GM12878 (cell line): ENCODE data around the gene COA5. TPM values are rescaled to one million over a fixed set of nuclear protein-coding genes. Genes with fewer than 3 reads are reported as not detected.

Experiments
- ATAC-seq: fragments of 200-7000 bp; cut with Tn5 transposase; 3 replicates; pipeline ENCODE4 v1.9.1; 2020; ENCODE audit warnings: mild to moderate bottlenecking, moderate library complexity
- BruUV-seq: library from RNA; stranded (reverse); fragments of 400-500 nt; replicated peaks from 2 replicates; lab custom pipeline; 2021; lab: Mats Ljungman, UMichigan
- CTCF ChIA-PET: fragments of 300-600 bp; sonication (Branson Sonifier 250); formaldehyde crosslinking; extraction: SDS; loops from one replicate; lab custom pipeline; 2021; ENCODE audit warnings: inconsistent platforms; lab: Yijun Ruan, JAX
- POLR2A ChIA-PET: fragments of 350-600 bp; formaldehyde crosslinking; extraction: SDS; loops from one replicate; lab custom pipeline; 2021; ENCODE audit warnings: inconsistent platforms; lab: Charles Lee
- RAD21 ChIA-PET: fragments of 300-600 bp; sonication (Branson Sonifier 250); formaldehyde crosslinking; loops from one replicate; lab custom pipeline; 2023; ENCODE audit warnings: antibody characterized with exemption; ENCODE audit not compliant: unreplicated experiment; lab: Charles Lee
- SMC1A ChIA-PET: fragments of 300-600 bp; sonication (Branson Sonifier 250); formaldehyde crosslinking; loops from one replicate; lab custom pipeline; 2023; ENCODE audit not compliant: unreplicated experiment, uncharacterized antibody; lab: Charles Lee
- DNase-seq: peaks from one replicate; pipeline ENCODE4 v3.0.0-alpha.2; 2011; ENCODE audit warnings: low read depth, low spot score
- FAIRE-seq: peaks from 3 replicates; lab custom pipeline; 2011; peaks lifted over from hg19 to GRCh38; lab: Jason Lieb, UNC
- H2AFZ ChIP-seq: 2 replicates; pipeline ENCODE4 v1.6.0; 2011; ENCODE audit warnings: low read depth, low read length, control low read depth; ENCODE audit not compliant: control insufficient read depth
- H3K27ac ChIP-seq: 2 replicates; pipeline ENCODE4 v1.5.1; 2011; ENCODE audit warnings: control low read depth; ENCODE audit not compliant: control insufficient read depth, insufficient read depth
- H3K27me3 ChIP-seq, 2 experiments: replicated peaks in 1 of 2; 2 replicates each; pipeline versions ENCODE4 v1.6.0 to v1.6.1; 2011; ENCODE audit warnings: low read length in 1 of 2; ENCODE audit not compliant: control insufficient read depth in 2 of 2, insufficient read depth in 2 of 2
- H3K36me3 ChIP-seq, 2 experiments: 2 replicates each; pipeline ENCODE4 v1.5.1; 2011; ENCODE audit warnings: low read length in 1 of 2; ENCODE audit not compliant: control insufficient read depth in 2 of 2, insufficient read depth in 2 of 2
- H3K4me1 ChIP-seq: 2 replicates; pipeline ENCODE4 v1.6.1; 2011; ENCODE audit warnings: mild to moderate bottlenecking, low read length, moderate library complexity, mixed read lengths; ENCODE audit not compliant: control insufficient read depth, insufficient read depth
- H3K4me2 ChIP-seq: 2 replicates; pipeline ENCODE4 v1.6.0; 2011; ENCODE audit warnings: control low read depth; ENCODE audit not compliant: control insufficient read depth, insufficient read depth
- H3K4me3 ChIP-seq: fragments of 200-600 bp; sonication (generic); 2 replicates; pipeline ENCODE4 v1.5.1; 2016
- H3K79me2 ChIP-seq: 2 replicates; pipeline ENCODE4 v1.6.0; 2011; ENCODE audit warnings: low read length; ENCODE audit not compliant: control insufficient read depth, insufficient read depth
- H3K9ac ChIP-seq: 2 replicates; pipeline ENCODE4 v1.8.0; 2011; ENCODE audit warnings: low read length, control low read depth, mixed read lengths; ENCODE audit not compliant: control insufficient read depth, insufficient read depth
- H3K9me3 ChIP-seq: replicated peaks from 3 replicates; pipeline ENCODE4 v1.5.1; 2011; ENCODE audit warnings: mild to moderate bottlenecking, low read length; ENCODE audit not compliant: control insufficient read depth, insufficient read depth
- H4K20me1 ChIP-seq: 2 replicates; pipeline ENCODE4 v1.6.0; 2011; ENCODE audit not compliant: control insufficient read depth, insufficient read depth
- CTCF ChIP-seq, 3 experiments: IDR thresholded peaks in 2 of 3; conservative IDR thresholded peaks in 1 of 3; 2 replicates each; pipeline ENCODE4 v1.5.1; 2011; ENCODE audit warnings: low read depth in 3 of 3, low read length in 3 of 3, mild to moderate bottlenecking in 3 of 3, control low read depth in 2 of 3, moderate library complexity in 2 of 3, inconsistent platforms in 1 of 3, mixed read lengths in 1 of 3; ENCODE audit not compliant: control insufficient read depth in 2 of 3, insufficient read depth in 1 of 3; ENCODE audit errors: extremely low read depth in 1 of 3
- PML ChIP-seq: IDR thresholded peaks from 2 replicates; pipeline ENCODE4 v1.6.1; 2012; ENCODE audit warnings: low read length, inconsistent platforms
- SMC3 ChIP-seq: IDR thresholded peaks from 2 replicates; pipeline ENCODE4 v1.6.1; 2011; ENCODE audit warnings: low read length, improper control_type of control experiment, borderline replicate concordance
- WGBS: methylation state at CpG from one replicate; pipeline ENCODE4 v1.1.6; 2016; ENCODE audit warnings: low lambda C conversion rate; ENCODE audit not compliant: insufficient replicate concordance, insufficient coverage; ENCODE audit errors: missing lambda C conversion rate; 5-methylcytosine and 5-hydroxymethylcytosine counted together
- in situ Hi-C: fragments of 300-500 bp; cut with MboI; formaldehyde crosslinking; loops from 9 replicates; pipeline ENCODE4 v1.14.3; 2018; ENCODE audit warnings: mixed read lengths
- intact Hi-C: fragments of 100-400 bp; cut with micrococcal nuclease; formaldehyde crosslinking; loops from one replicate; pipeline ENCODE4 v1.14.2; 2022; ENCODE audit not compliant: unreplicated experiment
- polyA plus RNA-seq, 11 experiments: library from polyadenylated mRNA; depleted of rRNA in 4 of 11; unstranded in 6 of 11; stranded (reverse) in 5 of 11; fragments of >200 nt; fragmentation: Nextera tagmentation in 4 of 11; fragmentation: Illumina TruSeq in 1 of 11; extraction: Ambion mirVana in 4 of 11; extraction: Trizol in 1 of 11; gene quantifications; 1 replicate in 1 of 11; 2 replicates in 10 of 11; pipeline versions ENCODE4 v1.2.1 to v1.2.3, GENCODE V29; 2011 to 2016; ENCODE audit warnings: inconsistent platforms in 2 of 11, missing spikeins in 2 of 11, low read depth in 1 of 11
- total RNA-seq, 4 experiments: library from RNA; depleted of rRNA in 3 of 4; stranded (reverse); fragments of >200 nt in 3 of 4; fragmentation: Illumina TruSeq in 1 of 4; extraction: Trizol in 1 of 4; gene quantifications; 2 replicates each; pipeline versions ENCODE4 v1.2.1 to v1.2.3, GENCODE V29; 2013 to 2021

The COA5 gene
- total and polyA plus RNA-seq, 10 of the 15 experiments (the other 5 are each of a cell fraction or from before 2014, with no cell fraction given): 20.7 to 63.3 (median 37.9) TPM

GRCh38 chr2:98634406-98635092 lies 26.2 kb upstream of the COA5 start:
- intact Hi-C loops: no loop called here
- ChIA-PET RAD21 (interaction anchor here (0.8 to 0.9 kb wide), 2 partner anchors 11 to 202 kb away, joined by 3 read pairs; no protein-coding TSS in a partner anchor), POLR2A (no interaction called here), SMC1A (interaction anchor here (0.6 to 2.4 kb wide), 2 partner anchors 9 to 202 kb away, joined by 3 to 5 read pairs; no protein-coding TSS in a partner anchor), CTCF (interaction anchor here (1.0 kb wide), 3 partner anchors 11 to 206 kb away, joined by 3 to 4 read pairs (median 3); no protein-coding TSS in a partner anchor)
- no peak for DNase-seq
- TF ChIP-seq SMC3 (0 out of 2 replicates have a peak, but pooled peaks have one; percentile 4), CTCF (IDR thresholded peaks at IDR 0.05 in 2 of 3, conservative IDR thresholded peaks at IDR 0.05 in 1 of 3; ENCODE audit: control insufficient read depth in 2 of 3, extremely low read depth in 1 of 3, insufficient read depth in 1 of 3, low read depth in 3 of 3, low read length in 3 of 3) (peak; percentile 15 to 41 (median 31); a peak in 3 of 6 replicates), PML (no peak)
- no peaks in the 10 kb centered on the region for H4K20me1 ChIP-seq
- H3K9me3 ChIP-seq: no peaks in the 10 kb centered on the region
- no peak for FAIRE-seq
- no peak overlapping the region for H3K4me2 ChIP-seq
- H3K79me2 ChIP-seq: no peaks in the 10 kb centered on the region
- no TSS peak for BruUV-seq
- WGBS: 76% methylated on average over 9 of the region's 9 CpGs
- no peak overlapping the region for H3K27ac ChIP-seq
- peaks cover 5% of the 10 kb centered on the region for H3K4me1 ChIP-seq
- no peaks in the 10 kb centered on the region; a peak in 1 of 4 replicates for H3K27me3 ChIP-seq
- in situ Hi-C loops: no loop called here
- H3K9ac ChIP-seq: no peak overlapping the region
- no peak overlapping the region for H3K4me3 ChIP-seq
- no peak overlapping the region for H2AFZ ChIP-seq
- peak; percentile 48; the same call in 2 of the 3 replicates for ATAC-seq
- H3K36me3 ChIP-seq: no peaks in the 10 kb centered on the region; a peak in 1 of 4 replicates
